ENCODE measurements around the gene FZD10.

DNA sequence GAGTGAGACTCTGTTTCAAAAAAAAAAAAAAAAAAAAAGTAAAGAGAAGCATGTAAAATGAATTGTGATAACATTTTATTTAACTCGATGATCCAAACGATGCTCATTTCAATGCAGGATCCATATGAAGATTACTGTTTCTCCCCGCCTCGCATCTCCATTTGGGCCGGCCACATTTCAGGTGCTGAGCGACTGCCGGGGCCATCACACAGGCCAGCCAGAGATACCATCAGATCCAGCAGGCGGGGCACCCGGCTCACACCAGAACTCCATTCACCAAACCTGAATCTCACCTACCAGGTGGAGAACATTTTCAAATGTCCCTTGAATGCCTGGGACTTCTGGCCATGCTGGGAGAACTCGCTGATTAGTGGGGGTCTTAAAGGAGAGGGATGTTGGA is 18.0 kb upstream of the FZD10 start:
- no peak for TF ChIP-seq POLR2A (IDR thresholded peaks at IDR 0.05)
- TF ChIP-seq, protein P1, sequence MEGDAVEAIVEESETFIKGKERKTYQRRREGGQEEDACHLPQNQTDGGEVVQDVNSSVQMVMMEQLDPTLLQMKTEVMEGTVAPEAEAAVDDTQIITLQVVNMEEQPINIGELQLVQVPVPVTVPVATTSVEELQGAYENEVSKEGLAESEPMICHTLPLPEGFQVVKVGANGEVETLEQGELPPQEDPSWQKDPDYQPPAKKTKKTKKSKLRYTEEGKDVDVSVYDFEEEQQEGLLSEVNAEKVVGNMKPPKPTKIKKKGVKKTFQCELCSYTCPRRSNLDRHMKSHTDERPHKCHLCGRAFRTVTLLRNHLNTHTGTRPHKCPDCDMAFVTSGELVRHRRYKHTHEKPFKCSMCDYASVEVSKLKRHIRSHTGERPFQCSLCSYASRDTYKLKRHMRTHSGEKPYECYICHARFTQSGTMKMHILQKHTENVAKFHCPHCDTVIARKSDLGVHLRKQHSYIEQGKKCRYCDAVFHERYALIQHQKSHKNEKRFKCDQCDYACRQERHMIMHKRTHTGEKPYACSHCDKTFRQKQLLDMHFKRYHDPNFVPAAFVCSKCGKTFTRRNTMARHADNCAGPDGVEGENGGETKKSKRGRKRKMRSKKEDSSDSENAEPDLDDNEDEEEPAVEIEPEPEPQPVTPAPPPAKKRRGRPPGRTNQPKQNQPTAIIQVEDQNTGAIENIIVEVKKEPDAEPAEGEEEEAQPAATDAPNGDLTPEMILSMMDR (IDR thresholded peaks at IDR 0.05): no peak

Measured in adrenal gland (tissue), 5 donors.